Neuronal stem cell (in vitro differentiated cells): ENCODE measurements around the gene NR5A2.
A peak's percentile ranks its signal among the peaks of the same experiment; 100 is the strongest.

Source experiments
- DNase-seq: peaks from one replicate; pipeline ENCODE4 v3.0.0-alpha.2; 2013; ENCODE audit warnings: low spot score
- H2AFZ ChIP-seq: one replicate; pipeline ENCODE4 v1.6.1; 2013; ENCODE audit warnings: mild to moderate bottlenecking, low read length, inconsistent platforms
- H2AK5ac ChIP-seq: 2 replicates; pipeline ENCODE4 v1.6.1; 2013; ENCODE audit warnings: low read depth, mild to moderate bottlenecking, inconsistent platforms, low read length, moderate library complexity, mixed read lengths
- H2BK120ac ChIP-seq: 2 replicates; pipeline ENCODE4 v1.6.1; 2013; ENCODE audit warnings: low read depth, mild to moderate bottlenecking, inconsistent platforms, low read length, moderate library complexity, mixed read lengths
- H2BK12ac ChIP-seq: one replicate; pipeline ENCODE4 v1.6.1; 2013; ENCODE audit warnings: low read length, inconsistent platforms
- H2BK15ac ChIP-seq: 2 replicates; pipeline ENCODE4 v1.6.1; 2013; ENCODE audit warnings: mild to moderate bottlenecking, low read length, inconsistent platforms, mixed read lengths
- H2BK5ac ChIP-seq: one replicate; pipeline ENCODE4 v1.6.1; 2013; ENCODE audit warnings: inconsistent platforms, mild to moderate bottlenecking, low read length, moderate library complexity
- H3K14ac ChIP-seq: one replicate; pipeline ENCODE4 v1.6.1; 2013; ENCODE audit warnings: low read length, inconsistent platforms
- H3K18ac ChIP-seq: 2 replicates; pipeline ENCODE4 v1.6.1; 2013; ENCODE audit warnings: low read length, inconsistent platforms
- H3K23ac ChIP-seq: 2 replicates; pipeline ENCODE4 v1.6.1; 2013; ENCODE audit warnings: low read depth, mild to moderate bottlenecking, mixed read lengths, low read length, inconsistent platforms; ENCODE audit not compliant: poor library complexity
- H3K27ac ChIP-seq: replicated peaks from 3 replicates; pipeline ENCODE4 v1.5.1; 2013; ENCODE audit warnings: low read length, inconsistent platforms
- H3K27me3 ChIP-seq, 3 experiments: 2 replicates each; pipeline ENCODE4 v1.6.1; 2013; ENCODE audit warnings: low read length in 3 of 3, mild to moderate bottlenecking in 2 of 3, inconsistent platforms in 1 of 3, low read depth in 1 of 3, mixed read lengths in 1 of 3, moderate library complexity in 1 of 3; ENCODE audit not compliant: control insufficient read depth in 3 of 3, insufficient read depth in 3 of 3
- H3K36me3 ChIP-seq, 2 donors: replicated peaks in 1 of 2; 2 replicates each; pipeline ENCODE4 v1.6.1; 2013; ENCODE audit warnings: low read length in 2 of 2; ENCODE audit not compliant: control insufficient read depth in 2 of 2, insufficient read depth in 2 of 2
- H3K4ac ChIP-seq: 2 replicates; pipeline ENCODE4 v1.6.1; 2013; ENCODE audit warnings: inconsistent platforms, mild to moderate bottlenecking, low read length, moderate library complexity
- H3K4me1 ChIP-seq, 2 donors: 1 replicate in 1 of 2; 2 replicates in 1 of 2; pipeline ENCODE4 v1.6.1; 2013; ENCODE audit warnings: low read length in 2 of 2, low read depth in 1 of 2; ENCODE audit not compliant: control insufficient read depth in 2 of 2, insufficient read depth in 1 of 2
- H3K4me2 ChIP-seq: one replicate; pipeline ENCODE4 v1.6.1; 2013; ENCODE audit warnings: mild to moderate bottlenecking, low read length, inconsistent platforms; ENCODE audit not compliant: insufficient read depth, poor library complexity, severe bottlenecking
- H3K4me3 ChIP-seq, 2 donors: 2 replicates each; pipeline ENCODE4 v1.5.1; 2013; ENCODE audit warnings: low read length in 2 of 2, mild to moderate bottlenecking in 2 of 2, inconsistent platforms in 1 of 2, moderate library complexity in 1 of 2
- H3K79me1 ChIP-seq: one replicate; pipeline ENCODE4 v1.6.1; 2013; ENCODE audit warnings: low read depth, mild to moderate bottlenecking, inconsistent platforms, low read length, moderate library complexity
- H3K9ac ChIP-seq: one replicate; pipeline ENCODE4 v1.6.1; 2013; ENCODE audit warnings: mild to moderate bottlenecking, low read depth, low read length, inconsistent platforms; ENCODE audit not compliant: poor library complexity
- H3K9me3 ChIP-seq, 2 donors: replicated peaks in 1 of 2; 2 replicates each; pipeline versions ENCODE3 to v1.6.1; 2013; ENCODE audit warnings: low read length in 2 of 2, mild to moderate bottlenecking in 2 of 2, inconsistent platforms in 1 of 2, low read depth in 1 of 2, mixed read lengths in 1 of 2, moderate library complexity in 1 of 2; ENCODE audit not compliant: control insufficient read depth in 2 of 2, insufficient read depth in 1 of 2
- H4K8ac ChIP-seq: one replicate; pipeline ENCODE4 v1.6.1; 2013; ENCODE audit warnings: low read depth, mild to moderate bottlenecking, inconsistent platforms, low read length, moderate library complexity
- H4K91ac ChIP-seq: one replicate; pipeline ENCODE4 v1.6.1; 2013; ENCODE audit warnings: low read length, low read depth, mild to moderate bottlenecking, inconsistent platforms; ENCODE audit not compliant: poor library complexity
- WGBS, 2 donors: extraction: QIAGEN DNeasy Blood & Tissue Kit; methylation state at CpG; one replicate each; pipeline ENCODE4 v1.1.7; 2013; ENCODE audit warnings: missing lambda C conversion rate in 2 of 2, mixed read lengths in 1 of 2; ENCODE audit not compliant: insufficient read length in 2 of 2, insufficient replicate concordance in 1 of 2; ENCODE audit errors: extremely low coverage in 2 of 2; 5-methylcytosine and 5-hydroxymethylcytosine counted together

Gene NR5A2

DNA sequence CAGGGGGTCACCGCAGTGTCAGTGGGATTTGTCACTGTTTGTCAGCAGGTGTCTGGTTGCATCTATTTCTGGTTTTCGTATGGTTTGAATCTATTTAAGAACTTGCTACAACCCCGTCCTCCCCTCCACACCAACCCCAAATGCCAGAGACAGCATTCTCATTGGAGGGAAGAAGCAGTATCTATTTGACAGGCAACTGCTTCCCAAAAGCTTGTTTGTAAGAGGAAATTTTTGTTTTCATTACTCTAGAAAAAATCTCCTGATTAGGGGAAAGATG, 54.4 kb downstream of the NR5A2 start:
- H3K79me1 ChIP-seq = no peaks in the 10 kb centered on the region
- WGBS, 2 donors = no CpG with 5 or more reads among the region's 3 CpGs
- no peak overlapping the region for H3K27ac ChIP-seq
- DNase-seq = peak; percentile 18
- no peak overlapping the region for H3K18ac ChIP-seq
- H2BK120ac ChIP-seq = no peak overlapping the region
- no peaks in the 10 kb centered on the region for H3K9me3 ChIP-seq
- no peak overlapping the region for H2BK15ac ChIP-seq
- H3K27me3 ChIP-seq = no peaks in the 10 kb centered on the region
- H3K14ac ChIP-seq = no peak overlapping the region
- no peak overlapping the region for H3K9ac ChIP-seq
- H3K23ac ChIP-seq = no peak overlapping the region
- H2AK5ac ChIP-seq = no peak overlapping the region
- H3K4me1 ChIP-seq = peaks cover 8 to 20% of the 10 kb centered on the region in 2 donors
- no peak overlapping the region for H3K4me3 ChIP-seq
- H4K91ac ChIP-seq = no peak overlapping the region
- H3K36me3 ChIP-seq = no peaks in the 10 kb centered on the region
- H3K4ac ChIP-seq = no peak overlapping the region
- no peak overlapping the region for H2BK5ac ChIP-seq
- H2BK12ac ChIP-seq = no peak overlapping the region
- H2AFZ ChIP-seq = no peak overlapping the region
- no peak overlapping the region for H3K4me2 ChIP-seq
- no peak overlapping the region for H4K8ac ChIP-seq

DNA sequence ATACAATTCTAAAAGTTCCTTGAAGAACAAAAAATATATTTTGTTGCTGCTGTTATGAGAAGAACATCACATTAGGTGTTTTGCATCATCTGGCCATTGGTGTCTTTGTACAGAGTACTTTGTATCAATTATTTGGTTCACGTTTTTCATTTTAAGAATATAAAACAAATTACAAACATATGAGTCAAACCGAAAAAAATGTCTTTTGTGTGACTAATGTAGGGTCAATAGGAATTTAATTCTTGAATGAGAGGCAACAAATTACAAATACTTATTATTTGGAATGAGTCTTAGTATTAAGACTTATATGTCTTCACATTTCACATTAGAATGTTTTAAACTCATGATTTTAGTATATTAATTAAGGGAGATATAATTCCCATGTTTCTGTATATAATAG, 54.8 kb downstream of the NR5A2 start:
- no peak overlapping the region for H3K23ac ChIP-seq
- no peaks in the 10 kb centered on the region for H3K9me3 ChIP-seq
- H3K36me3 ChIP-seq = no peaks in the 10 kb centered on the region
- H3K14ac ChIP-seq = no peak overlapping the region
- no peak overlapping the region for H2BK15ac ChIP-seq
- H4K8ac ChIP-seq = no peak overlapping the region
- H3K4me1 ChIP-seq = peaks cover 8 to 20% of the 10 kb centered on the region in 2 donors
- no peak overlapping the region for H3K4ac ChIP-seq
- no peak overlapping the region for H2AK5ac ChIP-seq
- no peaks in the 10 kb centered on the region for H3K27me3 ChIP-seq
- no peak overlapping the region for H2BK12ac ChIP-seq
- no peak overlapping the region for H4K91ac ChIP-seq
- H3K9ac ChIP-seq = no peak overlapping the region
- H2BK5ac ChIP-seq = no peak overlapping the region
- no peak overlapping the region for H3K4me3 ChIP-seq
- no peak overlapping the region for H3K4me2 ChIP-seq
- no CpG with 5 or more reads among the region's 2 CpGs for WGBS, 2 donors
- H2AFZ ChIP-seq = no peak overlapping the region
- no peak overlapping the region for H3K27ac ChIP-seq
- H3K18ac ChIP-seq = no peak overlapping the region
- H2BK120ac ChIP-seq = no peak overlapping the region
- no peak for DNase-seq
- no peaks in the 10 kb centered on the region for H3K79me1 ChIP-seq

DNA sequence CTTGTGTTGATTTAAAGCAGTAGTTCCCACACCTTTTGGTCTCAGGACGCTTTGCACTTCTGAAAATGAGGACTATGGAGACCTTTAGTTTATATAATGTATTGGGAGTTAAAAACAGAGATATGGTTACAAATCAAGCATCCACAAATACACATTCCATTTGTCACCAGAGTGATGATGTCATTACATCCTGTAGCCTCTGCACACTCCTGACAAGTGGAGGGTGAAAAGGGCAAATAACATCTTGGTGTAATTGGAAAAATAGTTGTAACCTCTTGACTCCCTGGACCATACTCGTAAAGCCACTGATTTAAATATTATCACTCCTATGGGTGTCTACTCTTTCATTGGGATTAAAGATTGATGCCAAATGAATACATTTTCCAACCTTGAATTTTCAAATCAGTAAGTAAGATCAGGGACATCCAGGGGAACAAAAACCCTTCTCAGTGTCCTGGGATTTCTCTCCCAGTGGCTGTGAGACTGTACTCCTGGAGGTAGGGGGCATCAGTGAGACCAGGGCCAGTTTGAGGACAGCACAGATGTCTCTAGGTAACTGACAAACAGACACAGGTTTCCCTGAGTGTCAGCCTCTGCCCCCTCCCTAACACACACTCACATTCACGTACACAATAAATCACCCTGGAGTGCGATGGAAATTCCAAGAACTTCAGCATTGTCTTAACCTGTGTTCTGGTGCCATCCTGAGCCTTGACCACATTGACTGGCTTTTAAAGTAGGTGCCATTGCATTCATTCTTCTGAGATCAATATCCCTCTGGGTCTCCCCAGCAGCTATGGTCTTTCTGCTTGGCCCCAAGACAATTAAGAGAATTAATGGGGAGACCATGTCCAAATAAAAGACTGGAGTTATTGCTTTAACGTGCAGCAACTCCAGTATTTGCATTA, 63.0 kb downstream of the NR5A2 start:
- H2BK120ac ChIP-seq = no peak overlapping the region
- no peak overlapping the region for H3K9ac ChIP-seq
- H2BK5ac ChIP-seq = no peak overlapping the region
- no peak overlapping the region for H2AK5ac ChIP-seq
- H3K4ac ChIP-seq = no peak overlapping the region
- H2BK15ac ChIP-seq = no peak overlapping the region
- H3K4me1 ChIP-seq = peaks cover 0 to 2% of the 10 kb centered on the region in 2 donors
- H4K8ac ChIP-seq = no peak overlapping the region
- no peak overlapping the region for H3K23ac ChIP-seq
- H3K9me3 ChIP-seq = no peaks in the 10 kb centered on the region
- H3K4me3 ChIP-seq = no peak overlapping the region
- no peak overlapping the region for H2AFZ ChIP-seq
- H2BK12ac ChIP-seq = no peak overlapping the region
- WGBS, 2 donors = no CpG with 5 or more reads among the region's 5 CpGs
- no peak overlapping the region for H4K91ac ChIP-seq
- no peaks in the 10 kb centered on the region for H3K36me3 ChIP-seq
- H3K4me2 ChIP-seq = no peak overlapping the region
- H3K79me1 ChIP-seq = no peaks in the 10 kb centered on the region
- H3K27me3 ChIP-seq = no peaks in the 10 kb centered on the region
- no peak for DNase-seq
- H3K27ac ChIP-seq = no peak overlapping the region
- H3K14ac ChIP-seq = peak overlapping the region; percentile 71
- no peak overlapping the region for H3K18ac ChIP-seq

DNA sequence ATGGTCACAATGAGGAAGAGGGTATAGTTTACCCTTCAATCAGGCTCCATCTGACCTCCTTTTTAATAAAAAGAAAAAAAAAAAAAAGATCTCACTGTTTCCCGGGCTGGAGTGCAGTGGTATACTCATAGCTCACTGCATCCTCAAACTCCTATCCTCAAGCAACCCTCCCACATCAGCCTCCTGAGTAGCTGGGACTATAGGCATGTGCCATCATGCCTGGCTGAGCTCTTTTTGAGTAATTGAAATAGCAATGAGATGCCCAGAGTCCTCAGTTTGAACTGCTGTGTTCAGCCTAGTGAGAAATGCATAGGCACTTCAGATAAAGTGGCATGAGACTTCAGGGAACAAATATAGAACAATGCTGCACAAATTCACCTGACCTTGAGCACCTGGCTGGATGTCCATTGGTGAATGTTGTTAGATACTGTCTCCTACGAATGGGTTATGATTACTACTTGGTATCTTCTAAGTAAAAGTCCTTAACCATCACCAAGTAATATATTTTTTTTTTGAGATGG, 67.6 kb downstream of the NR5A2 start:
- H3K4me1 ChIP-seq = peaks cover 0 to 2% of the 10 kb centered on the region in 2 donors
- no peak overlapping the region for H3K18ac ChIP-seq
- H3K4me3 ChIP-seq = no peak overlapping the region
- H3K9ac ChIP-seq = no peak overlapping the region
- no peaks in the 10 kb centered on the region for H3K9me3 ChIP-seq
- no peaks in the 10 kb centered on the region for H3K27me3 ChIP-seq
- H4K8ac ChIP-seq = no peak overlapping the region
- no peak overlapping the region for H3K14ac ChIP-seq
- no peak overlapping the region for H2BK5ac ChIP-seq
- H2BK120ac ChIP-seq = no peak overlapping the region
- no CpG with 5 or more reads among the region's 2 CpGs for WGBS, 2 donors
- H3K36me3 ChIP-seq = no peaks in the 10 kb centered on the region
- H2BK12ac ChIP-seq = no peak overlapping the region
- no peak overlapping the region for H3K4ac ChIP-seq
- H4K91ac ChIP-seq = no peak overlapping the region
- no peak overlapping the region for H2BK15ac ChIP-seq
- H3K4me2 ChIP-seq = no peak overlapping the region
- no peak for DNase-seq
- no peak overlapping the region for H3K23ac ChIP-seq
- H2AFZ ChIP-seq = no peak overlapping the region
- no peak overlapping the region for H3K27ac ChIP-seq
- H2AK5ac ChIP-seq = no peak overlapping the region
- H3K79me1 ChIP-seq = no peaks in the 10 kb centered on the region
